Mesenchymal stem cell (in vitro differentiated cells and primary cell): Measurements from ENCODE around the gene TMEM53.
"Not testable (repeated sequence)": the region's sequence is repeated elsewhere in the genome, so short reads cannot be mapped to it uniquely, and the experiment has no call there.

Source experiments
- DNase-seq: peaks from one replicate; pipeline ENCODE4 v3.0.0-alpha.2; 2013
- H2AFZ ChIP-seq: one replicate; pipeline ENCODE4 v1.6.1; 2013; ENCODE audit warnings: low read depth, mild to moderate bottlenecking, control low read depth, inconsistent platforms, low read length, moderate library complexity
- H2AK5ac ChIP-seq: 2 replicates; pipeline ENCODE4 v1.6.1; 2013; ENCODE audit warnings: low read length, moderate library complexity, mild to moderate bottlenecking, inconsistent platforms; ENCODE audit not compliant: severe bottlenecking
- H2BK120ac ChIP-seq: one replicate; pipeline ENCODE4 v1.6.1; 2013; ENCODE audit warnings: low read depth, mild to moderate bottlenecking, inconsistent platforms, low read length, moderate library complexity
- H2BK12ac ChIP-seq, 2 experiments: one replicate each; pipeline ENCODE4 v1.6.1; 2013; ENCODE audit warnings: inconsistent platforms in 2 of 2, low read length in 2 of 2, mild to moderate bottlenecking in 2 of 2, moderate library complexity in 2 of 2, control low read depth in 1 of 2
- H2BK15ac ChIP-seq: one replicate; pipeline ENCODE4 v1.6.1; 2013; ENCODE audit warnings: mild to moderate bottlenecking, low read depth, inconsistent platforms; ENCODE audit not compliant: poor library complexity, severe bottlenecking
- H2BK5ac ChIP-seq: 2 replicates; pipeline ENCODE4 v1.6.1; 2013; ENCODE audit warnings: low read depth, mild to moderate bottlenecking, low read length, control low read depth, inconsistent platforms; ENCODE audit not compliant: poor library complexity, severe bottlenecking
- H3K14ac ChIP-seq, 2 experiments: one replicate each; pipeline ENCODE4 v1.6.1; 2013; ENCODE audit warnings: inconsistent platforms in 2 of 2, low read length in 2 of 2, control low read depth in 1 of 2, mild to moderate bottlenecking in 1 of 2, moderate library complexity in 1 of 2
- H3K18ac ChIP-seq, 2 experiments: one replicate each; pipeline ENCODE4 v1.6.1; 2013; ENCODE audit warnings: inconsistent platforms in 2 of 2, low read length in 2 of 2, control low read depth in 1 of 2, low read depth in 1 of 2, mild to moderate bottlenecking in 1 of 2
- H3K23ac ChIP-seq, 2 experiments: one replicate each; pipeline ENCODE4 v1.6.1; 2013; ENCODE audit warnings: inconsistent platforms in 2 of 2, low read length in 2 of 2, mild to moderate bottlenecking in 2 of 2, moderate library complexity in 2 of 2, control low read depth in 1 of 2
- H3K27ac ChIP-seq: 2 replicates; pipeline ENCODE4 v1.5.1; 2013; ENCODE audit warnings: mild to moderate bottlenecking, moderate library complexity, low read length, control low read depth, inconsistent platforms; ENCODE audit not compliant: poor library complexity, severe bottlenecking
- H3K27me3 ChIP-seq, 2 experiments: 2 replicates each; pipeline versions ENCODE4 v1.6.1 to v1.7.0; 2013; ENCODE audit warnings: low read length in 2 of 2, mild to moderate bottlenecking in 2 of 2, moderate library complexity in 2 of 2, control low read depth in 1 of 2, inconsistent platforms in 1 of 2; ENCODE audit not compliant: control insufficient read depth in 1 of 2, insufficient read depth in 1 of 2
- H3K36me3 ChIP-seq, 2 experiments: 2 replicates each; pipeline versions ENCODE4 v1.6.1 to v1.7.0; 2013; ENCODE audit warnings: low read length in 2 of 2, control low read depth in 1 of 2, inconsistent platforms in 1 of 2, low read depth in 1 of 2, mild to moderate bottlenecking in 1 of 2; ENCODE audit not compliant: insufficient read depth in 2 of 2, control insufficient read depth in 1 of 2
- H3K4ac ChIP-seq, 2 experiments: one replicate each; pipeline ENCODE4 v1.6.1; 2013; ENCODE audit warnings: inconsistent platforms in 2 of 2, low read length in 2 of 2, mild to moderate bottlenecking in 2 of 2, moderate library complexity in 2 of 2, control low read depth in 1 of 2, low read depth in 1 of 2
- H3K4me1 ChIP-seq: 2 replicates; pipeline ENCODE4 v1.6.1; 2013; ENCODE audit warnings: low read depth, low read length, control low read depth; ENCODE audit not compliant: control insufficient read depth, insufficient read depth
- H3K4me2 ChIP-seq: 2 replicates; pipeline ENCODE4 v1.6.1; 2013; ENCODE audit warnings: low read length, mild to moderate bottlenecking, inconsistent platforms; ENCODE audit not compliant: poor library complexity, severe bottlenecking
- H3K4me3 ChIP-seq, 2 experiments: 2 replicates each; pipeline versions ENCODE4 v1.5.1 to v1.7.0; 2013; ENCODE audit warnings: low read length in 2 of 2, mild to moderate bottlenecking in 2 of 2, control low read depth in 1 of 2, low read depth in 1 of 2; ENCODE audit not compliant: insufficient read depth in 1 of 2
- H3K79me1 ChIP-seq: replicated peaks from 2 replicates; pipeline ENCODE4 v1.6.1; 2013; ENCODE audit warnings: mild to moderate bottlenecking, control low read depth, low read length, inconsistent platforms; ENCODE audit not compliant: poor library complexity, severe bottlenecking
- H3K9ac ChIP-seq: 2 replicates; pipeline ENCODE4 v1.7.0; 2013; ENCODE audit warnings: mild to moderate bottlenecking, low read length, moderate library complexity
- H3K9me3 ChIP-seq: 2 replicates; pipeline ENCODE4 v1.7.0; 2013; ENCODE audit warnings: mild to moderate bottlenecking, low read length; ENCODE audit not compliant: control insufficient read depth
- H4K8ac ChIP-seq: one replicate; pipeline ENCODE4 v1.6.1; 2013; ENCODE audit warnings: inconsistent platforms, mild to moderate bottlenecking, low read length, moderate library complexity
- H4K91ac ChIP-seq: one replicate; pipeline ENCODE4 v1.6.1; 2013; ENCODE audit warnings: mild to moderate bottlenecking, low read length, inconsistent platforms
- WGBS: methylation state at CpG from one replicate; pipeline ENCODE4 v1.1.7; 2013; ENCODE audit warnings: mixed read lengths; 5-methylcytosine and 5-hydroxymethylcytosine counted together

The TMEM53 gene

DNA sequence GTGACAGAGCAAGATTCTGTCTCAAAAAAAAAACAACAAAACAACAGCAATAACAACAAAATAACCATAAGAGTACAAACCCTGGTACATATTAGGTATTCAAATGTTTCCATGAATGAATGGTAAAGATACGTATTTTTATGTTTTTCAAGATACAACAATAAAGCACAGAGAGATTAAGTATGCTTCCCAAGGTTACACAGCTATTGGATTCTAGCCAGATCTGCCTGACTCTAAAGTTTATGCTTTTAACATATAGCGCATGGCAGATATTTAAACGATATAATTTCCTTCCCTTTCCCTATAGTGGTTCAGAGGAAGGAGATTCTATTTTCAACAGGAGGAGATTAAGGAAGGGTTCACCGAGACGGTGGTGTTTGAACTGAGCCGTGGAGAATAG, 31.2 kb upstream of the TMEM53 start:
- no peak overlapping the region for H2AFZ ChIP-seq
- H2BK15ac ChIP-seq = no peak overlapping the region
- no peaks in the 10 kb centered on the region for H3K36me3 ChIP-seq
- no peak overlapping the region for H4K91ac ChIP-seq
- no peak overlapping the region for H3K4me2 ChIP-seq
- H2BK12ac ChIP-seq = no peak overlapping the region
- no peaks in the 10 kb centered on the region for H3K9me3 ChIP-seq
- H4K8ac ChIP-seq = no peak overlapping the region
- H3K14ac ChIP-seq = no peak overlapping the region
- no peak for DNase-seq
- no peak overlapping the region for H3K4ac ChIP-seq
- H3K4me3 ChIP-seq = no peak overlapping the region
- H2BK5ac ChIP-seq = no peak overlapping the region
- peaks cover 6% of the 10 kb centered on the region for H3K4me1 ChIP-seq
- H3K27ac ChIP-seq = no peak overlapping the region
- H2BK120ac ChIP-seq = no peak overlapping the region
- H3K27me3 ChIP-seq = no peaks in the 10 kb centered on the region
- no peak overlapping the region for H3K9ac ChIP-seq
- no peak overlapping the region for H3K23ac ChIP-seq
- H3K18ac ChIP-seq = no peak overlapping the region
- H3K79me1 ChIP-seq = no peaks in the 10 kb centered on the region
- WGBS = 96% methylated on average over 3 of the region's 6 CpGs
- H2AK5ac ChIP-seq = no peak overlapping the region

DNA sequence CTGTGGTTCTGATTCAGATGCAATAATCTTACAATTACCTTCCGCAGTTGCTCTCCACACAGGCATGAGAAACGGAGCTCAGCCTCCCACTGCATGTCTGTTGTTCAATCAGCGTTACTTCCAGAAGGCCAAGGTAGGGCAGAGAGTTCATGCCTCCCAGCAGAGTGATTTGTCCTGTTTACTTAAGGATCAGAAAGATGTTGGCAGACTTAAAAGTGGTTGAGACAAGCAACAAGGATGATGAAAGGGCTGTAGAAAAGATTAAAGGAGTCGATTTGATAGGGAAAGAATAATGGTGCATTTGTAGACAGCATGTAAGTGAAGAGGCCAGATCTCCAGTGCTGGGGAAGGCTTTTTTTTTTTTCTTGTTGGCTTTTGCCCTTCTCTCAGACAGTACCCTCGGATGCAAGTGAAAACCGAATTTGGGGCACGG, 26.9 kb upstream of the TMEM53 start:
- Histone ChIP-seq H2BK15ac (no peak overlapping the region), H4K91ac (no peak overlapping the region), H3K23ac (no peak overlapping the region), H3K4ac (no peak overlapping the region), H3K27me3 (no peaks in the 10 kb centered on the region), H3K27ac (no peak overlapping the region), H3K9me3 (no peaks in the 10 kb centered on the region), H3K14ac (no peak overlapping the region), H2BK12ac (no peak overlapping the region), H2BK5ac (no peak overlapping the region), H3K9ac (no peak overlapping the region), H2AK5ac (no peak overlapping the region), H4K8ac (no peak overlapping the region), H2AFZ (no peak overlapping the region), H3K36me3 (no peaks in the 10 kb centered on the region), H3K18ac (no peak overlapping the region), H3K4me1 (no peaks in the 10 kb centered on the region), H2BK120ac (no peak overlapping the region), H3K79me1 (no peaks in the 10 kb centered on the region), H3K4me3 (no peak overlapping the region), H3K4me2 (no peak overlapping the region)
- 81% methylated on average over 7 of the region's 7 CpGs for WGBS
- no peak for DNase-seq

DNA sequence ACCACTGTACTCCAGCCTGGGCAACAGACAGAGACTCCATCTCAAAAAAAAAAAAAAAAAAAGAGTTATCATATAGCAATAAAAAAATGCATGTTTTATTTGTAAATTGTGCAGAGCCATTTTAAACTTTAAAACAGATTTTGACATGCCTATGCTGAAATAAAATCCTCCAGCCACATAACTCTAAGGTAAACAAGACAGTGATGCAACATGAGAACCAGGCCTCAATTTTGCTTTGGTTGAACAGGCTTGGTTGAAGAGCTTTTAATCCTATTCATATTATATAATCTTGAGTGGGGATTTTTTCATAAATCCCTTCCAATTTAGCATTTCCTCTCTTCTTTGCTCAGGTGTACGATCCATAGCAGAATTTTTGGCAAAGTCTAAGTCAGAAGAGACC, 26.3 kb upstream of the TMEM53 start:
- H3K79me1 ChIP-seq = no peaks in the 10 kb centered on the region
- no peak overlapping the region for H3K18ac ChIP-seq
- no peak overlapping the region for H3K23ac ChIP-seq
- H3K4me2 ChIP-seq = no peak overlapping the region
- H2BK5ac ChIP-seq = no peak overlapping the region
- H3K4ac ChIP-seq = no peak overlapping the region
- H3K9me3 ChIP-seq = no peaks in the 10 kb centered on the region
- H4K91ac ChIP-seq = no peak overlapping the region
- H3K4me1 ChIP-seq = no peaks in the 10 kb centered on the region
- H2AK5ac ChIP-seq = no peak overlapping the region
- no peak overlapping the region for H3K27ac ChIP-seq
- no peak for DNase-seq
- H2BK12ac ChIP-seq = no peak overlapping the region
- H2BK120ac ChIP-seq = no peak overlapping the region
- H2AFZ ChIP-seq = no peak overlapping the region
- WGBS = 77% methylated on average over 1 of the region's 1 CpG
- H3K36me3 ChIP-seq = no peaks in the 10 kb centered on the region
- no peak overlapping the region for H2BK15ac ChIP-seq
- no peak overlapping the region for H3K9ac ChIP-seq
- no peak overlapping the region for H3K4me3 ChIP-seq
- H3K14ac ChIP-seq = no peak overlapping the region
- H3K27me3 ChIP-seq = no peaks in the 10 kb centered on the region
- no peak overlapping the region for H4K8ac ChIP-seq

DNA sequence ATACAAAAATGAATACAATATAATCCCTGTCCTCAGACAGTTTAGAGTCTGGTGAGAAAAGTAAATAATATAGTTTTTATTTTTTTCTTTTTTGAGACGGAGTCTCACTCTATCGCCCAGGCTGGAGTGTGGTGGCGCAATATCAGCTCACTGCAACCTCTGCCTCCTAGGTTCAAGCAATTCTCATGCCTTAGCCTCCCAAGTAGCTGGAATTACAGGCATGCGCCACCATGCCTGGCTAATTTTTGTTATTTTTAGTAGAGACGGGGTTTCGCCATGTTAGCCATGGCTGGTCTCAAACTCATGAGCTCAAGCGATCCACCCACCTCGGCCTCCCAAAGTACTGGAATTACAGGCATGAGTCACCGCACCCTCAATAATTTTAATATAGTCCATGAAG, 25.1 kb upstream of the TMEM53 start:
- not testable (repeated sequence) for H4K91ac ChIP-seq, H3K14ac ChIP-seq, H4K8ac ChIP-seq, H3K9ac ChIP-seq, H2AFZ ChIP-seq, H3K4me1 ChIP-seq, H3K23ac ChIP-seq, H2AK5ac ChIP-seq, H3K18ac ChIP-seq, H3K4me2 ChIP-seq, H3K27me3 ChIP-seq, H3K36me3 ChIP-seq, H3K9me3 ChIP-seq, H2BK5ac ChIP-seq, H2BK120ac ChIP-seq, H3K4me3 ChIP-seq, H2BK15ac ChIP-seq, H3K79me1 ChIP-seq, H3K4ac ChIP-seq, H2BK12ac ChIP-seq, H3K27ac ChIP-seq, DNase-seq
- WGBS = 92% methylated on average over 3 of the region's 9 CpGs
